WTC11 (cell line): Measurements from ENCODE around the gene C1orf159.

Source experiments
- ATF1 ChIP-seq: sonication (generic); formaldehyde crosslinking; IDR thresholded peaks from 2 replicates; pipeline ENCODE4 v1.8.1; 2023; ENCODE audit warnings: mild to moderate bottlenecking, moderate library complexity, missing genetic modification reagents
- ATF2 ChIP-seq: sonication (generic); formaldehyde crosslinking; IDR thresholded peaks from 2 replicates; pipeline ENCODE4 v1.8.1; 2022; ENCODE audit warnings: low read depth, missing genetic modification reagents, borderline replicate concordance
- GABPB1 ChIP-seq: sonication (generic); formaldehyde crosslinking; IDR thresholded peaks from 2 replicates; pipeline ENCODE4 v1.8.1; 2023; ENCODE audit warnings: mild to moderate bottlenecking, missing genetic modification reagents
- JAZF1 ChIP-seq: fragments of 250-450 bp; sonication (Bioruptor Pico); IDR thresholded peaks from 2 replicates; pipeline ENCODE4 v1.9.0; 2021; ENCODE audit warnings: moderate library complexity, mild to moderate bottlenecking, inconsistent platforms
- KAT7 ChIP-seq: sonication (generic); formaldehyde crosslinking; IDR thresholded peaks from 2 replicates; pipeline ENCODE4 v1.8.1; 2023; ENCODE audit warnings: missing genetic modification reagents, mild to moderate bottlenecking, borderline replicate concordance
- SP1 ChIP-seq: sonication (generic); formaldehyde crosslinking; conservative IDR thresholded peaks from 2 replicates; pipeline ENCODE4 v1.8.1; 2022; ENCODE audit warnings: missing genetic modification reagents
- USF2 ChIP-seq: sonication (generic); formaldehyde crosslinking; IDR thresholded peaks from 2 replicates; pipeline ENCODE4 v1.8.1; 2023; ENCODE audit warnings: mild to moderate bottlenecking, missing genetic modification reagents, moderate library complexity
- ZNF121 ChIP-seq: sonication (generic); formaldehyde crosslinking; IDR thresholded peaks from 2 replicates; pipeline ENCODE4 v1.8.0; 2023; ENCODE audit warnings: missing genetic modification reagents
- ZNF263 ChIP-seq: sonication (generic); formaldehyde crosslinking; IDR thresholded peaks from 2 replicates; pipeline ENCODE4 v1.8.1; 2022; ENCODE audit warnings: low read depth, mild to moderate bottlenecking, moderate library complexity, missing genetic modification reagents
- ZNF425 ChIP-seq: fragments of 250-450 bp; sonication (Bioruptor Pico); conservative IDR thresholded peaks from 2 replicates; pipeline ENCODE4 v1.9.0; 2021; ENCODE audit warnings: mild to moderate bottlenecking
- TF ChIP-seq, protein P1 (sequence below): fragments of 200-600 bp; IDR thresholded peaks from 2 replicates; pipeline ENCODE4 v1.8.0; 2022; ENCODE audit warnings: antibody characterized with exemption
- TF ChIP-seq, protein P2 (sequence below): sonication (generic); formaldehyde crosslinking; conservative IDR thresholded peaks from 2 replicates; pipeline ENCODE4 v1.8.1; 2023; ENCODE audit warnings: mild to moderate bottlenecking, low read depth, missing genetic modification reagents, moderate library complexity

- TF ChIP-seq, protein P1, sequence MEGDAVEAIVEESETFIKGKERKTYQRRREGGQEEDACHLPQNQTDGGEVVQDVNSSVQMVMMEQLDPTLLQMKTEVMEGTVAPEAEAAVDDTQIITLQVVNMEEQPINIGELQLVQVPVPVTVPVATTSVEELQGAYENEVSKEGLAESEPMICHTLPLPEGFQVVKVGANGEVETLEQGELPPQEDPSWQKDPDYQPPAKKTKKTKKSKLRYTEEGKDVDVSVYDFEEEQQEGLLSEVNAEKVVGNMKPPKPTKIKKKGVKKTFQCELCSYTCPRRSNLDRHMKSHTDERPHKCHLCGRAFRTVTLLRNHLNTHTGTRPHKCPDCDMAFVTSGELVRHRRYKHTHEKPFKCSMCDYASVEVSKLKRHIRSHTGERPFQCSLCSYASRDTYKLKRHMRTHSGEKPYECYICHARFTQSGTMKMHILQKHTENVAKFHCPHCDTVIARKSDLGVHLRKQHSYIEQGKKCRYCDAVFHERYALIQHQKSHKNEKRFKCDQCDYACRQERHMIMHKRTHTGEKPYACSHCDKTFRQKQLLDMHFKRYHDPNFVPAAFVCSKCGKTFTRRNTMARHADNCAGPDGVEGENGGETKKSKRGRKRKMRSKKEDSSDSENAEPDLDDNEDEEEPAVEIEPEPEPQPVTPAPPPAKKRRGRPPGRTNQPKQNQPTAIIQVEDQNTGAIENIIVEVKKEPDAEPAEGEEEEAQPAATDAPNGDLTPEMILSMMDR, result no peak
- TF ChIP-seq JAZF1 (CRISPR knock-in tag) (no peak), GABPB1 (no peak), ZNF263 (CRISPR knock-in tag) (no peak), ATF1 (CRISPR knock-in tag) (no peak), ATF2 (CRISPR knock-in tag) (no peak), USF2 (CRISPR knock-in tag) (no peak), SP1 (CRISPR knock-in tag) (no peak), ZNF121 (CRISPR knock-in tag) (no peak), ZNF425 (no peak), KAT7 (no peak)
- TF ChIP-seq, protein P2, sequence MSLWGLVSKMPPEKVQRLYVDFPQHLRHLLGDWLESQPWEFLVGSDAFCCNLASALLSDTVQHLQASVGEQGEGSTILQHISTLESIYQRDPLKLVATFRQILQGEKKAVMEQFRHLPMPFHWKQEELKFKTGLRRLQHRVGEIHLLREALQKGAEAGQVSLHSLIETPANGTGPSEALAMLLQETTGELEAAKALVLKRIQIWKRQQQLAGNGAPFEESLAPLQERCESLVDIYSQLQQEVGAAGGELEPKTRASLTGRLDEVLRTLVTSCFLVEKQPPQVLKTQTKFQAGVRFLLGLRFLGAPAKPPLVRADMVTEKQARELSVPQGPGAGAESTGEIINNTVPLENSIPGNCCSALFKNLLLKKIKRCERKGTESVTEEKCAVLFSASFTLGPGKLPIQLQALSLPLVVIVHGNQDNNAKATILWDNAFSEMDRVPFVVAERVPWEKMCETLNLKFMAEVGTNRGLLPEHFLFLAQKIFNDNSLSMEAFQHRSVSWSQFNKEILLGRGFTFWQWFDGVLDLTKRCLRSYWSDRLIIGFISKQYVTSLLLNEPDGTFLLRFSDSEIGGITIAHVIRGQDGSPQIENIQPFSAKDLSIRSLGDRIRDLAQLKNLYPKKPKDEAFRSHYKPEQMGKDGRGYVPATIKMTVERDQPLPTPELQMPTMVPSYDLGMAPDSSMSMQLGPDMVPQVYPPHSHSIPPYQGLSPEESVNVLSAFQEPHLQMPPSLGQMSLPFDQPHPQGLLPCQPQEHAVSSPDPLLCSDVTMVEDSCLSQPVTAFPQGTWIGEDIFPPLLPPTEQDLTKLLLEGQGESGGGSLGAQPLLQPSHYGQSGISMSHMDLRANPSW (CRISPR knock-in tag), result no peak
Observed at GRCh38 chr1:1144843-1145546, 29.1 kb upstream of the C1orf159 start.
